ENCODE data around the gene ADD2. TPM values are rescaled to one million over a fixed set of nuclear protein-coding genes. Genes with fewer than 3 reads are reported as not detected.

ADD2 gene
- total RNA-seq, 2 donors from 2014 or later: 0.41 to 1.6 TPM

GRCh38 chr2:70735071-70735470 is 32.9 kb downstream of the ADD2 start:
- DNase-seq (ENCODE audit: low spot score): no peak
- Histone ChIP-seq H3K4me3 (no peak overlapping the region), H3K36me3 (no peaks in the 10 kb centered on the region), H3K4me1 (ENCODE audit: control insufficient read depth in 1 of 2, low read depth in 2 of 2) (no peaks in the 10 kb centered on the region), H3K9me3 (no peaks in the 10 kb centered on the region), H3K27ac (no peak overlapping the region), H3K27me3 (replicated peaks; ENCODE audit: insufficient read depth) (no peaks in the 10 kb centered on the region)
- ATAC-seq (ENCODE audit: insufficient number of reproducible peaks, low FRiP score, low read depth): no peak
- TF ChIP-seq CTCF (IDR thresholded peaks at IDR 0.05): no peak

- no peak for ATAC-seq (ENCODE audit: insufficient number of reproducible peaks, low FRiP score, low read depth)
- Histone ChIP-seq H3K36me3 (no peaks in the 10 kb centered on the region), H3K27ac (no peak overlapping the region), H3K4me3 (no peak overlapping the region), H3K27me3 (replicated peaks; ENCODE audit: insufficient read depth) (no peaks in the 10 kb centered on the region), H3K4me1 (ENCODE audit: control insufficient read depth in 1 of 2, low read depth in 2 of 2) (no peaks in the 10 kb centered on the region), H3K9me3 (no peaks in the 10 kb centered on the region)
- DNase-seq (ENCODE audit: low spot score): no peak
- TF ChIP-seq CTCF (IDR thresholded peaks at IDR 0.05): no peak
Observed at GRCh38 chr2:70733646-70734180, 34.3 kb downstream of the ADD2 start.

- TF ChIP-seq CTCF (IDR thresholded peaks at IDR 0.05): no peak
- ATAC-seq (ENCODE audit: insufficient number of reproducible peaks, low FRiP score, low read depth) (no peak), DNase-seq (ENCODE audit: low spot score) (no peak)
- Histone ChIP-seq H3K36me3 (no peaks in the 10 kb centered on the region), H3K4me1 (ENCODE audit: control insufficient read depth in 1 of 2, low read depth in 2 of 2) (no peaks in the 10 kb centered on the region), H3K27me3 (replicated peaks; ENCODE audit: insufficient read depth) (no peaks in the 10 kb centered on the region), H3K4me3 (no peak overlapping the region), H3K27ac (no peak overlapping the region), H3K9me3 (no peaks in the 10 kb centered on the region)
Observed at GRCh38 chr2:70732766-70733645, 35.0 kb downstream of the ADD2 start.

- Histone ChIP-seq H3K27me3 (replicated peaks; ENCODE audit: insufficient read depth) (no peaks in the 10 kb centered on the region), H3K9me3 (no peaks in the 10 kb centered on the region), H3K36me3 (no peaks in the 10 kb centered on the region), H3K4me3 (no peak overlapping the region), H3K4me1 (ENCODE audit: control insufficient read depth in 1 of 2, low read depth in 2 of 2) (no peaks in the 10 kb centered on the region), H3K27ac (no peak overlapping the region)
- no peak for ATAC-seq (ENCODE audit: insufficient number of reproducible peaks, low FRiP score, low read depth)
- no peak for DNase-seq (ENCODE audit: low spot score)
- TF ChIP-seq CTCF (IDR thresholded peaks at IDR 0.05): no peak
Observed at GRCh38 chr2:70730730-70731129, 37.3 kb downstream of the ADD2 start.

GRCh38 chr2:70729647-70730046 is 38.4 kb downstream of the ADD2 start:
- no peak for ATAC-seq (ENCODE audit: insufficient number of reproducible peaks, low FRiP score, low read depth)
- DNase-seq (ENCODE audit: low spot score): no peak
- no peaks in the 10 kb centered on the region for H3K36me3 ChIP-seq
- H3K4me3 ChIP-seq: no peak overlapping the region
- H3K4me1 ChIP-seq (ENCODE audit: control insufficient read depth in 1 of 2, low read depth in 2 of 2): no peaks in the 10 kb centered on the region
- no peak for TF ChIP-seq CTCF (IDR thresholded peaks at IDR 0.05)
- no peaks in the 10 kb centered on the region for H3K27me3 ChIP-seq (replicated peaks; ENCODE audit: insufficient read depth)
- H3K27ac ChIP-seq: no peak overlapping the region
- H3K9me3 ChIP-seq: no peaks in the 10 kb centered on the region

Data from thoracic aorta (tissue), 2 donors.